Ascending aorta (tissue), 2 donors: Measurements from ENCODE around the gene SAMMSON. TPM values are rescaled to one million over a fixed set of nuclear protein-coding genes. Genes with fewer than 3 reads are reported as not detected.

Source experiments
- DNase-seq, 2 donors: peaks; one replicate each; pipeline ENCODE4 v3.0.0-alpha.2; 2019; ENCODE audit warnings: low spot score in 2 of 2
- H3K27ac ChIP-seq, 2 donors: fragments of 200-600 bp; sonication (generic); one replicate each; pipeline ENCODE4 v1.5.1; 2016 to 2017; ENCODE audit warnings: mild to moderate bottlenecking in 1 of 2
- H3K27me3 ChIP-seq: fragments of 200-600 bp; sonication (generic); one replicate; pipeline ENCODE4 v1.5.1; 2017
- H3K36me3 ChIP-seq, 2 donors: fragments of 200-600 bp; sonication (generic); one replicate each; pipeline ENCODE4 v1.5.1; 2016
- H3K4me1 ChIP-seq, 2 donors: fragments of 200-600 bp; sonication (generic); one replicate each; pipeline ENCODE4 v1.5.1; 2016 to 2017; ENCODE audit warnings: mild to moderate bottlenecking in 1 of 2
- H3K4me3 ChIP-seq, 2 donors: fragments of 200-600 bp; sonication (generic); one replicate each; pipeline ENCODE4 v1.5.1; 2016 to 2017; ENCODE audit warnings: mild to moderate bottlenecking in 1 of 2
- H3K9me3 ChIP-seq, 2 donors: fragments of 200-600 bp; sonication (generic); one replicate each; pipeline ENCODE4 v1.5.1; 2016
- intact Hi-C: fragments of 100-400 bp; cut with DNase I; formaldehyde crosslinking; loops from one replicate; pipeline ENCODE4 v1.15.1; 2023
- total RNA-seq: library from RNA; depleted of rRNA; stranded (reverse); fragments of >200 nt; gene quantifications from one replicate; pipeline ENCODE4 v1.1.0, GENCODE V29; 2016
- TF ChIP-seq, protein P1 (sequence below), 3 experiments: fragments of 200-600 bp in 2 of 3; fragments of 450-650 bp in 1 of 3; sonication (generic) in 2 of 3; IDR thresholded peaks; one replicate each; pipeline ENCODE4 v1.5.1; 2016 to 2019; ENCODE audit warnings: antibody characterized with exemption in 3 of 3, mild to moderate bottlenecking in 1 of 3, moderate library complexity in 1 of 3

Gene SAMMSON
- total RNA-seq, 1 donor from 2014 or later, result 2.2 TPM

DNA sequence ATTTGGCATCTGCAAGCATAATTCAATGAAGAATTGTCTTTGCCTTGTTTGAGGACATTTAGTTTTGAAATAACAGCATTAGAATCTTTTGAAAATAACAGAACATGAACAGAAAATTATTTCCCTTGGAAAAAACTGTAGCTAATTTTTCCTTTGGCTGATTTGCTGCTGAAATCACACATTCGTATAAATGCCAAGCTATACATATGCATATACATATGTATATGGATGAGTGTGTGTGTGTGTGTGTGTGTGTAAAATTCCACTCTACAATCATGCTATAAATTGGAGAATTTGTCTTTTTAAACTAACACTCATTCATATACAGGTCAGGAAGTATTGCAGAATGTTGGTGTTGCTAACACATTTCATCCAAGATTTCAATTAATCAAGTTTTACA lies 57.9 kb downstream of the SAMMSON start:
- TF ChIP-seq, protein P1, sequence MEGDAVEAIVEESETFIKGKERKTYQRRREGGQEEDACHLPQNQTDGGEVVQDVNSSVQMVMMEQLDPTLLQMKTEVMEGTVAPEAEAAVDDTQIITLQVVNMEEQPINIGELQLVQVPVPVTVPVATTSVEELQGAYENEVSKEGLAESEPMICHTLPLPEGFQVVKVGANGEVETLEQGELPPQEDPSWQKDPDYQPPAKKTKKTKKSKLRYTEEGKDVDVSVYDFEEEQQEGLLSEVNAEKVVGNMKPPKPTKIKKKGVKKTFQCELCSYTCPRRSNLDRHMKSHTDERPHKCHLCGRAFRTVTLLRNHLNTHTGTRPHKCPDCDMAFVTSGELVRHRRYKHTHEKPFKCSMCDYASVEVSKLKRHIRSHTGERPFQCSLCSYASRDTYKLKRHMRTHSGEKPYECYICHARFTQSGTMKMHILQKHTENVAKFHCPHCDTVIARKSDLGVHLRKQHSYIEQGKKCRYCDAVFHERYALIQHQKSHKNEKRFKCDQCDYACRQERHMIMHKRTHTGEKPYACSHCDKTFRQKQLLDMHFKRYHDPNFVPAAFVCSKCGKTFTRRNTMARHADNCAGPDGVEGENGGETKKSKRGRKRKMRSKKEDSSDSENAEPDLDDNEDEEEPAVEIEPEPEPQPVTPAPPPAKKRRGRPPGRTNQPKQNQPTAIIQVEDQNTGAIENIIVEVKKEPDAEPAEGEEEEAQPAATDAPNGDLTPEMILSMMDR (IDR thresholded peaks at IDR 0.05), result no peak
- Histone ChIP-seq H3K4me3 (no peak overlapping the region), H3K27ac (no peak overlapping the region), H3K36me3 (no peaks in the 10 kb centered on the region), H3K9me3 (no peaks in the 10 kb centered on the region), H3K27me3 (no peaks in the 10 kb centered on the region), H3K4me1 (peaks cover 0 to 13% of the 10 kb centered on the region in 2 donors)
- DNase-seq, result no peak
- intact Hi-C loops, result no loop called here

DNA sequence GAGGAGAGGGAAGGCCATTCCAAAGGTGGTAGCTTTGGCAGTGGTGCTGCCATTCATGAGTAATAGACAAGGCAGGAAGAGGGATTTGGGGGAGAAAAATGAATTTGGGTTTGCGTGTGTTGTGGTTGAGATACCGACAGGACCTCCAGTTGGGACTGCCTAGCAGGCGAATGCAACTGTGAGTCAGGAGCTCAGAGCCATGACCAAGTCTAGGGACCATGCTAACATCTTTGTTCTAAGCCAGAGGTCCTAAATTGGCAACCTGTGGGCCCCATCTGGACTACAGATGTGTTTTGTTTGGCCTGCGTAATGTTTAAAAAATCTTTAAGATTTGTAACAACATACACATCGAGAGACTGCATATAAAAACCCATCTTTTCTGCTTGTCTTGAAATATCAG lies 61.6 kb downstream of the SAMMSON start:
- no peak overlapping the region for H3K27ac ChIP-seq
- H3K4me3 ChIP-seq, result no peak overlapping the region
- no peaks in the 10 kb centered on the region for H3K27me3 ChIP-seq
- intact Hi-C loops, result no loop called here
- no peaks in the 10 kb centered on the region for H3K9me3 ChIP-seq
- no peak for DNase-seq
- H3K36me3 ChIP-seq, result no peaks in the 10 kb centered on the region
- TF ChIP-seq, protein P1 (IDR thresholded peaks at IDR 0.05), result no peak
- peaks cover 0 to 11% of the 10 kb centered on the region in 2 donors for H3K4me1 ChIP-seq

DNA sequence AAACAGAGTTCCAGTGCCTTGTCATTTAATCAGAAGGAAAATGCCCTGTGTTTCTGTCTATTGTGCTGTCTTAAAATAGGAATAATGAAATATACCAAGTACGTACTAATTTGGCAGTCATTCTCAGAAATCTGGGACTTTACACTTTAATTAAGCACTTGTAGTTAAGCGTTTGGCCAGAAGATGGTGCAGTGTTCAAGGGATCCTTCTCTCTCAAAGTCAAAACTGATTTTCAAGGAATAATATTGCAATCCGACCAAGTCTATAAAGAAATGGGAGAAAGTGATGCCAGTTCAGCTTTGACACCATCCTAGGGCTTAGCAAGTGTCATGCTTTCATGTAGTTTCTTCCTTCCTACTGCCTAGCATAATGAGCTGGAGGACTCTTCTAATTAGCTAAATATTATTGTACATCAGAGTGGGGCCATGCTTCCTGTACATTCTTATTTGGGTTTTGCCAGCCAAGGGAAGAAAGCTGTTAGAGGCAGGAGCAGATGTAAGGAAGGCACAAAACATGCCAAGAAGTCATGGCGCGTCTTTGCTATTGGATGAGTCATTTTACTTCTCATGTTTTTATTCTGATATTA lies 64.8 kb downstream of the SAMMSON start:
- Histone ChIP-seq H3K4me1 (peaks cover 0 to 30% of the 10 kb centered on the region in 2 donors), H3K27ac (peak overlapping the region; percentile 66 to 90), H3K9me3 (no peaks in the 10 kb centered on the region), H3K36me3 (no peaks in the 10 kb centered on the region), H3K27me3 (no peaks in the 10 kb centered on the region), H3K4me3 (no peak overlapping the region)
- intact Hi-C loops, result loop anchor here (1.0 kb wide), 1 partner anchor 295 kb away; no protein-coding TSS in a partner anchor
- TF ChIP-seq, protein P1 (IDR thresholded peaks at IDR 0.05), result peak; percentile 63 to 78 (median 74)
- DNase-seq, result no peak

DNA sequence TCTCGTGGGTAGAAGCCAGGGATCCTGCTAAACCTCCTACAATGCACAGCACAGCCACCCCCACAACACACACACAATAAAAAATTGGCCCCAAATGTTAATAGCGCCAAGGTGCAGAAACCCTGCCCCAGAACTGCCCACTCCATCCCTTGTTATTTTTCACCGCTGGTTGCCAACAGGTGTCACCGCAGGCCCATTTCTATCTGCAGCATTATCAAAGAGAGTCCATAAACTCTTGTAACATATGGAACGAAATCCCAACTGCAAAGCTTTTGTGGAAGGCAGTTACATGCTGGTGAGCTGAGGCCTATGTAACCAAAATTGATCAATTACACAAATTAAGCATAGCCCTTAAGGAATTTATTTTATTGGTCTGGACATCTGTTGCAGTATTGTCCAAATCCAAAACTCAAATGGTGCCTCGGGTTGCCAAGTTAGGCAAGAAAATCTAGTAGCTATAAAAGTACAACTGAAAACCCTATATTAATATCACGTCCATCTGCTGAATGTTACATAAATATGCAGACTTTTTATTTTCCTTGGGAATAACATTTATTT lies 66.2 kb downstream of the SAMMSON start:
- Histone ChIP-seq H3K4me3 (no peak overlapping the region), H3K27ac (peak overlapping the region; percentile 66 to 90), H3K4me1 (peaks cover 0 to 33% of the 10 kb centered on the region in 2 donors), H3K27me3 (no peaks in the 10 kb centered on the region), H3K9me3 (no peaks in the 10 kb centered on the region), H3K36me3 (no peaks in the 10 kb centered on the region)
- TF ChIP-seq, protein P1 (IDR thresholded peaks at IDR 0.05), result peak in 1 of 3 experiments; percentile 23
- intact Hi-C loops, result loop anchor here (5.0 kb wide), 1 partner anchor 68 kb away; the partner anchor contains the start of gene SAMMSON
- DNase-seq, result no peak

DNA sequence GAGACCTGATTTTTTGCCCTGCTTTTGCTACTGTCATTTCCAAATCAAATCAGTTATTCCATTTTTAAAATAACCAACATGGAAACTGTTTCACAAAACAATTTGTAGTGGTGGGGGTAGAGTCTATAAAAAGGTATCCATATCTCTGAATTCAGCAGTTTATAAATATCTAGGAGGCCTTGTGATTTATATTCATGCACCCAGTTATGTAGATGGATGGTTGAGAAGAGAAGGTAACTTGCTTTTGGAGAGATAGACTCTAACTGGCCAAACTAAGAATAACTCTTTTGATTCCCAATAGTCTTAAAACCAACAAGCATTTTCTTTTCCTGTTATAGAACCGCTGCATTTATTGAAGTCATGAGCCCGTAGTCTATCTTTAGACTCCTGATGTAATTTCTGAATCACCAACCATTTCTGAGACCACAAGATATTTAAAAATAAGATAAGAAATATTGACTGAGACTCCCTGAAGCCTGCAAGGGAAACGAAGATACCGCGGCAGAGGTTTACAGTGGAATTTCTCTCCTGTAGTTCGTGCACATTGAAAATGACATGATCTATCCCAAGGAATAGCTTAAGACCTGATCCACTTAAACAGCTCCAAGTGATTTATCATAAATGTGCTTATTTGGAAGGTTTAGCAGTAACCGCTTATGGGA lies 68.5 kb downstream of the SAMMSON start:
- intact Hi-C loops, result loop anchor here (5.0 kb wide), 1 partner anchor 71 kb away; the partner anchor contains the start of gene SAMMSON
- peak in 1 of 2 donors; percentile 65 for DNase-seq
- TF ChIP-seq, protein P1 (IDR thresholded peaks at IDR 0.05), result no peak
- H3K4me1 ChIP-seq, result peaks cover 0 to 45% of the 10 kb centered on the region in 2 donors
- peak overlapping the region in 1 of 2 donors; percentile 19 for H3K4me3 ChIP-seq
- no peaks in the 10 kb centered on the region for H3K9me3 ChIP-seq
- no peaks in the 10 kb centered on the region for H3K27me3 ChIP-seq
- H3K36me3 ChIP-seq, result no peaks in the 10 kb centered on the region
- H3K27ac ChIP-seq, result peak overlapping the region; percentile 66 to 90
